ENCODE data around the gene TBL1X.

- TF ChIP-seq CTCF (IDR thresholded peaks at IDR 0.05) (no peak), POLR2A (IDR thresholded peaks at IDR 0.05) (no peak), POLR2AphosphoS5 (IDR thresholded peaks at IDR 0.05) (no peak)
Measured at GRCh38 chrX:9562851-9563250, 98.0 kb downstream of the TBL1X start.
